ENCODE results near the gene NISCH.
A peak's percentile ranks its signal among the peaks of the same experiment; 100 is the strongest.

Gene NISCH

DNA sequence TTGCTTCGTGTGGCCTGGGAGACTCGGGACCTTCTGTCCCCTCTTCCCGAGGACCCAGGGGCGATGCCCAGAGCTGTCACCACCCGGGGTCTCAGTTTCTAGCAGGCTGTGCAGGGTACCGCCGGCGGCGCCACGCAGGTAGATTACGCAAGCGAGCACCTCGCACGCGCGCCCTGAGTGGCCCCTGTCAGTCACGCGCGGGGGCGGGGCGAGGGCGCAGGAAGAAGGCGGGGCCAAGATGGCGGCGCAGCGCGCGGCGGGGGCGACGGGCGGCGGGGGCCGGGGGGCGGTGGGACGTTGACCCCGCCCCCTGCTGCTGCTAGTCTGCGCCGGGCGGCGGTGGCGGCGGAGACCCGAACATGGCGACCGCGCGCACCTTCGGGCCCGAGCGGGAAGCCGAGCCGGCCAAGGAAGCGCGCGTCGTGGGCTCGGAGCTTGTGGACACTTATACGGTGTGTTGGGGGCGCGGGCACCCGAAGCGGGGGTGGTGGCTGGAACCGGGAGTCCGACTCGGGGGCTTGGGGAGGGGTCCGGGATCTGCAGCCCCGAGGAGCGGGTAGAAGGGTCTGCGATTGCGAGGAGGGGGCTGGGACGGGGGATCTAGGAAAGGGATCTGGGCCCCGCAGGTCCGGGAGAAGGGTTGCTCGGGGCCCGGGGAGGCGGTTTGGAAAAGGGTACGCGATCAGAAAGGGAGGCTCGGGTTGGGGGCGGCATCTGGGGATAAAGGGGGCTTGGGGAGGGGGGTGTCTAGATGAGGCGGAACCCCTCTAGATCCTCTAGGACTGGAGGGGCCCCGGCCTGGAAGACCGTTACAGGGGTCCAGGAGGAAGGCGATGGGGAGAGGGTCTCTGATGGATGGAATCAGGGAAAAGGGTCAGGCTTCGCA lies at the start of gene NISCH:
NISCH (plus strand) TSS at position 322 of the 886 bp plus-strand sequence; CDS start at position 360, 38 bp downstream.
- intact Hi-C loops (cut with DNase I) = no loop called here
- peak; percentile 77 to 98 (median 86) for DNase-seq

DNA sequence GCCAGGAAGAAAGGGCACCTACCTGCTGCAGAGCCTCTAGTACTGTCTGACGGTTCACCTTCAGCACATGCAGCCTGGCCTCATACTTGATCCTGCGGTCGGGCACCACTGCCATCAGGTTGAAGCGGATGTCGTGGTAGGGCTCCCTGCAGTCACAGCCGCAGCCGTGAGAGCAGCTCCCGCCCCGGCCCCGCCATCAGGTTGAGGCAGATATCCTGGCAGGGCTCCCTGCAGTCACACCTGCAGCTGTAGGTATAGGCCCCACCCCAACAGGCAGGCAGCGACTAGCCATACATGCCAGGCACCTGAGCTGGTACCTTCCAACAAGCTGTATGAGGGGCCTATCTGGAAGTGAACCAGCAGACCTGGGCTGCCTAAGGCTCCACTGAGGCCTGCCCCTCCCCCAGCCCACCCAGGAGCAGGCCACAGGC lies 49.2 kb upstream of the NISCH start:
- peak in 3 of 10 donors; percentile 30 to 74 (median 56) for DNase-seq
- intact Hi-C loops (cut with DNase I) = no loop called here

DNA sequence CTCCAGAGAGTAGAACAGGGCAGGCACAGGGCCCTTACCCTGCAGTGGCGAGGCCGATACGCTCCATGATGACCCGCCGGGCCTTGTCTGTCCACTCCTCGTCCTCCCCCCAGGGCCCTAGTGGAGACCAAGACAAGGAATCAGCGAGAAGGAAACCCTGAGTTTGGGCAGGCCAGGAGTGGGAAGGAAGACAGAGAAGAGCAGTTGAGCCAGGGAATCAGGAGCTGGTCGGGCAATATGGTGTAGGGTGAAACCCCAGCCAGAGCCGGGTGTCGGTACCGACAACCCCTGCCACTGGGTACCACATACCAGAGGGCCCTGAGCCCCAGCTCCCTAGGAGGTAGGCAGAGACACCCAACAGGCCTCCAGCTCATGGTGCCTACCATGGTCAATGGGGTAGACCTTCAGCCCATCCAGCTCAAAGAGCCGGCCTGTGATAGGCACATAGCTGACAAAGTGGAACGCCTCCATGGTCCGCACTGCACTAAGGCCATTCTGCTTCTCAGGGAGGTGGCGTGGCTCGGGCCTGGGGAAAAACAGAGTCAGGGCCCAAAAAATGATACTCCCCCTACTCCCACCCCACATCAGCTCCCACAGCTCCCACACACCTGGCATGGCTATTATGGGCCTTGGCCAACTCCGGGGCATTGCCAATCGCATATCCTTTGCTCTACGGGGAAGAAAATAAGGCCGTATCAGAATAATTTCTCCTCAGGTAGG lies 48.5 kb upstream of the NISCH start:
- peak in 3 of 10 donors; percentile 17 to 74 (median 41) for DNase-seq
- intact Hi-C loops (cut with DNase I) = no loop called here

DNA sequence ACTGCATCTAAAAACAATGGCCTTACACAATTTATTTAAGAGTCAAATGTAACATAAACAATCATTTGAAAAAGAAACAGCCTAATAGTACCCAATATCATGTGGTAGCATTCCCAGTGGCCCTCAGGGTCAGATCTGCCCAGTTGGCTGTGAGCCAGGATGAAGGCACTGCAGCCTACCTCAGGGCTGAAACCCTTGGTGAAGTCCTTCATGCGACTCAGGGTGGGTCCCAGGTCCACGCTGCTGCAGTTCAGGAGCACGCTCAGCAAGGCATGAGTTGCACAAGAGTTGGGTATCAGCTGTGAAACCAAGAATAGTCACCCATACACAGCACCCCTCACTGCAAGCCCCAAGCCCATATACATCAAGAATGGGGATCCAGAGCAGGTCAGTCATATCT lies 47.6 kb upstream of the NISCH start:
- DNase-seq = peak in 2 of 10 donors; percentile 64 to 75

DNA sequence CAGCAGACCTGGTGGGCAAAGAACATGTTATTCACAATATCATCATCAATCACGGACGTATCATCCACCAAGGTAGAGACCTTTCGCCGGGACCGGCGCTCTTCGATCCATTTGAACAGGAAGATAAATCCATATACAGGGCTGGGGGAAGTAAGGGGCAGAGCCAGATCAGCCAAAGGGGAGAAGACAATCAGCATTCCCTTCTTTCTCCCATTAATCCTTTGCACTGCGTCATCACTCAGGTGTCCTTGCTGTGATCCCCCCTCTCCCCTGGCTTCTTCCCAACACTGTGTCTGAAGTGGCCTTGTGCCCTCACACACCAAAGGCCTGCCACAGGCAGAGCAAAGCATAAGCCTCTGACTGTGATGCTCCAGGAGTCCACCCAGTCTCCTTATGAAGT lies 46.9 kb upstream of the NISCH start:
- peak in 1 of 10 donors; percentile 17 for DNase-seq
- intact Hi-C loops (cut with DNase I) = no loop called here

More for the DNA sequence above, 47.6 kb upstream of the NISCH start:
- intact Hi-C loops (cut with DNase I) = no loop called here

DNA sequence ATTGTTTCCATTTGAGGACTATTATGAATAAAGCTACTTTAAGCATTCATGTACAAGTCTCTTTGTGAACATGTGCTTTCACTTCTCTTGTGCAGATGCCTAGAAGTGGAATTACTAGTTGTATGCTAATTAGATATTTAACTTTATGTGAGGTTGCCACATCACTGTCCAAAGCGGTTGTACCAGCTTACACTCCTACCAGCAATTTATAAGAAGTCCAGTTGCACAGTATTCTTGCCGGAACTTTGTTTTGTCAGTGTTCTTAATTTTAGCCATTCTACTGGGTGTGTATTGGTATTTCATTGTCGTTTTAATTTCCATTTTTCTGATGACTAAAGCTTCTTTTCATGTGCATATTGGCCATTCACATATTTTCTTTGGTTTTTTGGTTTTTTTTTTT lies 39.6 kb upstream of the NISCH start:
- no peak for DNase-seq
- intact Hi-C loops (cut with DNase I) = no loop called here

DNA sequence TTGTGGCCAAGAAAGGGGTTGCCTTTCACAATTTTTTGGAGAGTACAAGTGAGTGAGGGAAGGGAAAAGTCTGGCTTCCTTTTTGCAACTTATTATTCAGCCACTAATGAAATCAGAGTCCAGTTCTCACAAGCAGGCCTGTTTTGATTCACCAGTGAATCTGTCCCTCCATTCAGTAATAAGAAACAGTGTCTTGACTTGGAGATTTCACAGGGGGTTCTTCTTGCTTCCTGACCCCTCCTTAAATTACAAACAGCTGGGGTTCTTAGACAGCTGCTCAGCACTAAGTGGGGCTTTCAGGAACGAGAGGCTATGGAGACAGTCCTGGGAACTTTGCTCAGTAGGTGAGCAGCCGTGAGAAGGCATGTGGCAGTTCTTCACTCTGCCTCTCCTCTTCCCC lies 35.0 kb upstream of the NISCH start:
- DNase-seq = no peak
- intact Hi-C loops (cut with DNase I) = loop anchor here (10.0 kb wide), 1 partner anchor 264 kb away; the partner anchor contains the start of genes GNL3 and PBRM1

DNA sequence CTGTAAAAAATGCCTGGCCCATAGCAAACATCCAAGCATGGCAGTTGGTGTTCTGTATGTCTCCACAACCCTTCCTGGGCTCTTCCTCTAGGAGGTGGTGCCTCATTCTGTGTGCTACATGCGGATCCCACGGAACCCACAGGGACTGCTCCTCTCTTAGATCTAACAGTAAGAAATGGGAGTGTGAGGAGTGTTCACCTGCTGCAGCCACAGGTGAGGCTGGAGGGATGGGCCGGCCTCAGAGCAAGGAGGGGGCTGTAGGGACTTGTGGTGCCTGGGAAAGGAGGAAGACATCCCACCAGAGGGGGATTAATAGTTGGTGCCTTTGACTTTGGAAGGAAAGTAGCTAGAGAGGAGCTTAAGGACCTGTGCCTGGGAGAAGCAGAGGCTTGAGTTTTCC lies 32.7 kb upstream of the NISCH start:
- DNase-seq = peak in 1 of 10 donors; percentile 25
- intact Hi-C loops (cut with DNase I) = loop anchor here (10.0 kb wide), 1 partner anchor 262 kb away; the partner anchor contains the start of genes GNL3 and PBRM1

DNA sequence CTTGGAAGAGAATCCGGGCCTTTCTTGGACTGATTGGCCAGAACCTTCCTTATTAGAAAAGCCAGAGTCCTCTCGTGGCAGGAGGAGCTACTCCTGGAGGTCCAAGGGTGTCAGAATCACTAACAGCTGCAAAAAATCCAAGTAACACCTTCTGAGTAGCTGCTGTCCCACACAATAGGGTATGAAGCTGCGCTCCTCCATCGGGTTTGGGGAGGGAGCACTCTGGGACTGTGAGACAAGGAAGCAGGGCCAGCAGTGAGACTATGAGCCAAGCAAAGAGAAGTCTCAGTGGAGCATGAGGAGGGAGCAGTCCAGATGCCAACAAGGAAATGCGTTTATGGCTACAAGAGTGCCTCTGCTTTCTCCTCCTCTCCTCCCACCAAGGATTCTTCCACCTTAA lies 32.2 kb upstream of the NISCH start:
- peak in 1 of 10 donors; percentile 13 for DNase-seq
- intact Hi-C loops (cut with DNase I) = loop anchor here (10.0 kb wide), 1 partner anchor 262 kb away; the partner anchor contains the start of genes GNL3 and PBRM1

DNA sequence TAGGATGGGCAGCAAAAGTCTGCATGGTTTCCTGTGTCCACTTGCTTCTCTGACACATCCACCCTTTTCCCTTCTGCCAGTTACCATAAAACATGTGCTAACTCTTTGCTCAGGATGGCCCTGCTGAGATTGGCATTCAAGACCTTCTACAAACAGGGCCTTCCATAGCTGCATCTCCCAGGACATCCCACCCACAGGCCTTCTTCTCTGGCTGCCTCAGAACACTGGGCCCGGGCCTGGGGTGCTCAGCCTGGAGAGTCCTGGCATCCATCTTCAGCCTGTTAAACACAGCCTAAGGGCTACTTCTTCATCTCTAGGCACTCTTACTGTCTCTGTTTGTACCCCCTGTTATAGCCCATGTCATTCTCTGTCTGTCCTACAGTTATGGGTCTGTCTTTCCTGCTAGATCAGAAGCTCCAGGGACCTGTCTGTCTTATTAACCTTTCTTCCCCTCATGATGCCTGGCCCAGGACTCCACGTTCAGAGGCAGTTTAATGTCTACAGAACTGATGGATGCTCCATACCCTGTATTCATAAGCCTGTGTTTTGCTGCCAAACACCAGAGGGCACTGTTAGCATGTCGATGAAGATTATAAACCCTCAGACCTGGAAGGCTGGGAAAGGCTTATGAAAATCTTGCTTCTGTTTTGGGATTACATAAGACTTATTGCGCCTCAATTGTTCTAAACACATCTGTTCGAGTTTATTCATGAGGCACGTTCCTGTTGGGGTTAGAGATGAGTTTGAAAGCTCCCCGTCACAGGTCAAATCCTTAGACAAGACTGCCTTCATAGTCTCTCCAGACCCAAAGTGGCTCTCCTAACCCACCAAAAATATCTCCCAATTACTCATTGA lies 27.0 kb upstream of the NISCH start:
- peak in 7 of 10 donors; percentile 55 to 87 (median 65) for DNase-seq
- intact Hi-C loops (cut with DNase I) = loop anchor here (1.0 to 10.0 kb wide), 2 partner anchors 19 to 256 kb away; partner anchors contain the start of genes GNL3 and PBRM1

DNA sequence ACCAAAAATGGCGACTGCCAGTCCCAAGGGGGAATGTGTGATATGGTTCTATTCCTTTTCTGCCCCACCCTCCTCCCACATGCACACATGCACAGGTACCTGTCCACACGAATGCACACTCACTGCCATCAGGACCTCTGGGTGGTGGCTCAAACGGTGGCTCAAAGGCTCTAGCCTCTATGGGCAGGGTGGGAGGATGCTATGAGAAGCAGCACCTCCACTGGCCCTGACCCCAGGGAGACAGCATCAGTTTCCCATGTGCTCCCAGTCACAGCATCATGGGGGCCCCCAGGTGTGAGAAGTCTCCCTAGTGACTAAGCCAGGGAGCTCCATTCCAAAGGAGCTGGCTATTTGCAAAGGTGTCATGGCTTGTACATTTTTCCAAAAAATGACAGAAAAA lies 26.4 kb upstream of the NISCH start:
- intact Hi-C loops (cut with DNase I) = loop anchor here (10.0 kb wide), 1 partner anchor 256 kb away; the partner anchor contains the start of genes GNL3 and PBRM1
- DNase-seq = peak in 2 of 10 donors; percentile 65 to 73

DNA sequence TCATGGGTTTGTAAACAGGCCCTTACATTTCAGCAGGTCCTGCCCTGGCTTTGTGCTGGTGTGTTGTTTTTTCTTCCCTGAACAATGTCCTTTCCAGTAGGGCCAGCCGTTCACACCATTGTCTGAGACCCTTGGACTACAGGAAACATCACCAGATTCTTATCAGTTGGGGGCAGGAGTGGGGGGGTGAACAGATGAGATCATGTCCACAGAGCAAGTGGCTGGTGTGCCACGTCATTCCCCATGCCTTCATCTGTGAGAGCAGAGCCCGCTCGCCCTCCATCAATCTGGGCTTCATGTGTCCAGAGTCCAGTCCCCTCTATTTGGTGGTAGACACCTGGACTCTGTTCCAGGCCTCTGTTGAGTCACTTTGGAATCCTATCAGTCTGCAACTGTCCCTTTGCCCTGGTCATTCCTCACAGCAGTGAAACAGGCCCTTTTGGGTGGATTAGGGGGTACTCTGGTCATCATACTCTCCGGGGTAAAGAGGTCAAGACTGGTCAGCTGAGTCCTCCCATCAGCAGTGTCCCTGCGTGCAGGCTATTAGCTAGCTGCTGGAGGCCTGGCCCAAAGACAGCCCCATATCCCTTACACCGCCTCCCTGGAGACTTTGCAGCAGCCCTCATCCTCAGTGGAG lies 25.5 kb upstream of the NISCH start:
- DNase-seq = peak in 3 of 10 donors; percentile 6 to 65 (median 35)
- intact Hi-C loops (cut with DNase I) = loop anchor here (10.0 kb wide), 1 partner anchor 255 kb away; the partner anchor contains the start of genes GNL3 and PBRM1

DNA sequence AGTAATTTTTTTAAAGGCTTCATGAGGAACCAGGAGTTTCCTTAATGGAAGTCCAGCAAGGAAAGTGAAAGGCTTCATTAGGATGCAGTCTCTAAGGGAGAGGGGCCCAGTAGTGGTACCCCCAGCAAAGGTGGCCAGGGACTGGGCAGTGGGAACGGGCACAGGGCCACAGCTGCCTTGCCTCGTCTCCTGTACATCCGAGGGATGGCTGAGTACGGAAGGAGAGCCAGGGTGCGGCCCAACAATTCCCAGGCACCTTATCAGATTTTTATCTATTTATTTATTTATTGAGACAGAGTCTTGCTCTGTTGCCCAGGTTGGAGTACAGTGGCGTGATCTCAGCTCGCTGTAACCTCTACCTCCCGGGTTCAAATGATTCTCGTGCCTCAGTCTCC lies 25.0 kb upstream of the NISCH start:
- DNase-seq = peak in 3 of 10 donors; percentile 2 to 71 (median 13)
- intact Hi-C loops (cut with DNase I) = no loop called here

DNA sequence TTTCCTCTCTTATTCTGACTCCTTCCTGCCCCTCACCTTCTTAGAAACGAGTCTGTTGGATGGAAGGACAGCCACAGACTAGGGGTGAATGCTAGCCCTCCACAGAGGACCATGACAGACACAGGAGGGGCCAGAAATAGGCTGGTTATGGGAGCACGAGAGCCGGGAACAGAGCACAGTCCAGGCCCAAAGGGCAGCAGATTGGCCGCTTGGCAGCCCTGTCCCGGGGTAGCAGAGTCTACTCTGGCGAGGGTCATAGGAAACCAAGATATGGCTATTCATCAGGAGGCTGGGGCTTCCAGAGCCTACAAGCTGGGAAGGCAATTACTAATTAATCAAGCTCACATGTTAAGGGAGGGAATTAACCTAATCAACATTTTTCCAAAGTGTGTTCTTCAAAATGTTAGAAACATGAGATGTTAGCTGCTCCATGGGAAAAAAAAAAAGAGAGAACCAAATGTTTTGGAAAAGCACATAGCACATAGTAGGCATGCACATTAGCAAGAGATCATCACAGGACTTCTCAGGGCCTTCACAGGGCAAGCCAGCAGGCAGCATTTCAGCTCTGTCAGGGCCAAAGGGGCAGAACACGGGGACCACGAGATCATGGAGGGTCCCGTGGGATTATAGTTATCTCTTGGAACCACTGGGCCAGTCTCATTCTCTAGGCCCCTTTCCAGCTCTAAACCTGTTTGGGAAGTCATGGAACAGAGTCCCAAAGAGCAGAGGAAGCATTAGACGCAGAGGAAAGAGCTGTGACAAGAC lies 23.8 kb upstream of the NISCH start:
- DNase-seq = peak in 2 of 10 donors; percentile 31 to 39
- intact Hi-C loops (cut with DNase I) = no loop called here

DNA sequence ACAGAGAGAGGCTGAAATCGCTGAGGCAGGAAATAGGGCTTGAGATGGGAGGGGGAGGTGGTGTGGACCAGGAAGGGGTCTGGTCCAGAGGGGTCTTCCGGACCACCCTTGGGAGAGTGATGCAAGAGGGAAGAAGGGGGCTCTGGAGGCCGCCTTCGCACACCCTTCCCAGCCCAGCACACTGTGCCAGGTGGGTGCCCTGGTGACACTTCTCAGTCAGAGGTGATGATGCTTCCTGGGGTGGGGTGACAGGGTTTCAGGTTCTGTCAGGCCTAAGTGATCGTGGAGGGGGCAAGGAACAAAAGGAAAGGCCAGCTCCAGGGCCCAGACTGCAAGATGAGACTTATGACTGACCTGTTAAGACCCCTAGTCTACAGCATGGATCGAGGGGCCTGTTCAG lies 23.2 kb upstream of the NISCH start:
- intact Hi-C loops (cut with DNase I) = no loop called here
- DNase-seq = peak in 2 of 10 donors; percentile 26 to 43

DNA sequence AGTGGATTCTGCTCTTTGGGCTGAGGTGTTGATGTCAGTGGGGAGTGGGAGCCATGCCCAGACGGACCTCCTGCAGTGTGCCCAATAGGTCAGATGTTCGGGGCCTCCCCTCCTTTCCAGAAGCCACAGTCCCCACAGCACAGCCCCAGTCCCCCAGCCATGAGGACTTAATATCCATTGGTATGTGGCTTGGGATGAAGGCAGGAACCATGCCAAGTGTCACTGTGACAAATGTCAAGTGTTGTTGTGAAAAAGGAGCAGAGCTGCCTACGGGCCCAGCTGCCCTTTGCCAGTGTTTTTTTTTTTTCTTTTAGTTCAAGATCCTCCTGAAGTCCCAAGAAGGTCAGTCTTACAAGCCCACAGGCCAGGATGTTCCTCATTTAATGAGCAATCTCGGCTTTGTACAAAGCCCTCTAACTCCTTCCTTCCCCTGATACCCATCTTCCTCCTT lies 22.7 kb upstream of the NISCH start:
- intact Hi-C loops (cut with DNase I) = no loop called here
- peak in 2 of 10 donors; percentile 55 to 56 for DNase-seq

DNA sequence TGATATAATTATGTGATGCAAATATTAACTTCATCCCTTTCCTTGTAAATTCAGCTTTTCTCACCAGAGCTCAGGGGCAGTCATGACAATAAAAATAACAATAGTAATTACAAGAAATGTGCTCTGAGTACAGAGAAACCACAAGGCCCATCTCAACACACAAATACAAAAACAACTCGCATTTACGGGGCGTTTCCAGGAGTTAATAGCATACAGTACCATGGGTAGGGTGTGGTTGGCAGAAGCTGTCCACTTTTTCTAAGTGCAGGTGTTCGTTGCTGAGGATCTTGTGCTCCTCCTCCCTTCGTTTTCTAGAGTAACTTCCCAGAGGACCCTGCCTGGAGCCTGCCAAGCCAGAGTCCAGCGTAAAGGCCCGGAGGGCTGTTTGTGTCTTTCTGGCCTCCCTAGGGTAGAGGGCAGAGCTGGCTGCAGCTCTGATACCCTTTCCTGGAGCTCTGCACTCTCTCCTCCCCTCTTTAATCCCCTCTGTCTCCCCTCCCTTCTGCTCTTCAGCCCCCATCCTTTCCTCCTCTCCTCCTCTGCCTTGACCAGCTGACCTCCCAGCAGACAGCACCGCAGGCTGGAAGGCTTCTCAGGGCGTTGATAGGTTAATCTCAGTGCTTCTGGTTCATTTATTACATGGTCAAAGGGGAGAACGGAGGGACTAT lies 21.9 kb upstream of the NISCH start:
- intact Hi-C loops (cut with DNase I) = no loop called here
- DNase-seq = peak in 1 of 10 donors; percentile 24

DNA sequence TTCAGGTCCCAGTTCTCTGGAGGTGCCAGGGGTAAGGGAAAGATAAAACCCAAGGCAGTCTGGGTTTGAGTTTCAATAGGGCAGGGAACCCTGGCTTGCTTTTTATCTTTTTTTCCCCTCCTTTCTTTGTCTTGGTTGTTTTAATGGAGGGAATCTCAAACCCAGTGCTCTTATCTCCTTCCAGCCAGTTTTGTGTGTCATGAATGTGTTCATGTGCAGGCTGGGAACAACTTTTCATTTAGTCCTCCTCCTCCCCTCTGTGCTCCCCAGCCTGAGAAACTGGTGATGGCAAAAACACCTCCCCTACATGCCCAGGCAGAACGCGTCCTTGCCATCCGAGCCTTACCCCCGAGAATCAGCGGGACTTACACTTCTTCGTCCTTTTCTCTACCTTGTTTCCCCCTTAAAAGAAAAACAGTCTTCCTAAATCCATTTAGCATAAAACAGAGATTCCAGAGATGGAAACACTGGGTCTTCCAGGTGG lies 21.4 kb upstream of the NISCH start:
- intact Hi-C loops (cut with DNase I) = no loop called here
- DNase-seq = peak in 2 of 10 donors; percentile 1 to 34

Data from posterior cingulate gyrus (tissue), 11 donors.